Smooth muscle cell of trachea (primary cell): ENCODE measurements around the gene CCNA1. TPM values are rescaled to one million over a fixed set of nuclear protein-coding genes. Genes with fewer than 3 reads are reported as not detected.

Experiments used
- total RNA-seq: library from RNA; depleted of rRNA; stranded (reverse); fragments of >200 nt; gene quantifications from 2 replicates; pipeline ENCODE4 v1.2.1, GENCODE V29; 2014

The CCNA1 gene
- total RNA-seq: 0.83 and 3.5 TPM in 2 replicates

DNA sequence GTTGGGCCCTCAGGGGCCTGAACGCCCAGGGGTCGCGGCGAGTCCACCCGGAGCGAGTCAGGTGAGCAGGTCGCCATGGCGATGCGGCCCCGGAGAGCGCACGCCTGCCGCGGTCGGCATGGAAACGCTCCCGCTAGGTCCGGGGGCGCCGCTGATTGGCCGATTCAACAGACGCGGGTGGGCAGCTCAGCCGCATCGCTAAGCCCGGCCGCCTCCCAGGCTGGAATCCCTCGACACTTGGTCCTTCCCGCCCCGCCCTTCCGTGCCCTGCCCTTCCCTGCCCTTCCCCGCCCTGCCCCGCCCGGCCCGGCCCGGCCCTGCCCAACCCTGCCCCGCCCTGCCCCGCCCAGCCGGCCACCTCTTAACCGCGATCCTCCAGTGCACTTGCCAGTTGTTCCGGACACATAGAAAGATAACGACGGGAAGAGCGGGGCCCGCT is at the start of gene CCNA1:
CCNA1 (plus strand) TSS at position 390 of the 439 bp plus-strand sequence. CDS start 562 bp downstream, outside the sequence.

Other genes with a start within 250 kb of the CCNA1 start
- gene SOHLH2, start 217.9 kb upstream of the CCNA1 start, total RNA-seq: 1.2 and 2.0 TPM in 2 replicates
- gene CCDC169, start 134.7 kb upstream of the CCNA1 start, total RNA-seq: 4.1 and 6.7 TPM in 2 replicates
- 81.3 and 123 TPM in 2 replicates for gene SPART, start 86.1 kb upstream of the CCNA1 start, total RNA-seq
- not detected in 2 replicates for gene SERTM1, start 241.5 kb downstream of the CCNA1 start, total RNA-seq